Suprapubic skin (tissue), 3 donors: ENCODE data around the gene KNOP1.

Experiments used
- CTCF ChIP-seq, 2 donors: fragments of 200-600 bp in 1 of 2; fragments of 450-650 bp in 1 of 2; sonication (generic) in 1 of 2; IDR thresholded peaks; one replicate each; pipeline ENCODE4 v1.5.1; 2016 to 2019; ENCODE audit warnings: antibody characterized with exemption in 2 of 2, mild to moderate bottlenecking in 1 of 2, moderate library complexity in 1 of 2
- POLR2AphosphoS5 ChIP-seq, 3 donors: sonication (generic); formaldehyde crosslinking; IDR thresholded peaks; one replicate each; pipeline ENCODE4 v1.6.1; 2017; ENCODE audit warnings: antibody characterized with exemption in 3 of 3

GRCh38 chr16:19698480-19699465 lies 19.3 kb downstream of the KNOP1 start:
- no peak for TF ChIP-seq CTCF (IDR thresholded peaks at IDR 0.05)
- peak in 1 of 3 donors; percentile 34 for TF ChIP-seq POLR2AphosphoS5 (IDR thresholded peaks at IDR 0.05)
